Activated T-helper 17 cell treated with anti-CD3 and anti-CD28 coated beads, Interleukin-2, amount 50 U/mL, for 72 hours (primary cell): ENCODE data around the gene C2orf80. TPM values are rescaled to one million over a fixed set of nuclear protein-coding genes. Genes with fewer than 3 reads are reported as not detected.
"Not testable (repeated sequence)": the region's sequence is repeated elsewhere in the genome, so short reads cannot be mapped to it uniquely, and the experiment has no call there.

Source experiments
- ATAC-seq: fragments of 150-1000 bp; cut with Tn5 transposase; replicated peaks from 2 replicates; pipeline ENCODE4 v1.10.0; 2021; ENCODE audit warnings: mild to moderate bottlenecking, moderate library complexity
- H3K27ac Mint-ChIP-seq: one replicate; pipeline ENCODE4 v1.8.0; 2022; ENCODE audit warnings: mixed read lengths
- H3K27me3 Mint-ChIP-seq: one replicate; pipeline ENCODE4 v1.8.0; 2022; ENCODE audit warnings: mixed read lengths
- H3K36me3 Mint-ChIP-seq: one replicate; pipeline ENCODE4 v1.8.0; 2022; ENCODE audit warnings: low read depth, mild to moderate bottlenecking, mixed read lengths
- H3K4me1 Mint-ChIP-seq: one replicate; pipeline ENCODE4 v1.8.0; 2022; ENCODE audit warnings: mixed read lengths
- H3K4me3 Mint-ChIP-seq: one replicate; pipeline ENCODE4 v1.8.0; 2022; ENCODE audit warnings: mild to moderate bottlenecking, mixed read lengths
- H3K9me3 Mint-ChIP-seq: one replicate; pipeline ENCODE4 v1.8.0; 2022; ENCODE audit warnings: mixed read lengths
- total RNA-seq, 2 donors: library from RNA; stranded (reverse); gene quantifications; one replicate each; pipeline ENCODE4 v1.2.3, GENCODE V29; 2022

C2orf80 gene
- total RNA-seq, 2 donors from 2014 or later, result not detected

DNA sequence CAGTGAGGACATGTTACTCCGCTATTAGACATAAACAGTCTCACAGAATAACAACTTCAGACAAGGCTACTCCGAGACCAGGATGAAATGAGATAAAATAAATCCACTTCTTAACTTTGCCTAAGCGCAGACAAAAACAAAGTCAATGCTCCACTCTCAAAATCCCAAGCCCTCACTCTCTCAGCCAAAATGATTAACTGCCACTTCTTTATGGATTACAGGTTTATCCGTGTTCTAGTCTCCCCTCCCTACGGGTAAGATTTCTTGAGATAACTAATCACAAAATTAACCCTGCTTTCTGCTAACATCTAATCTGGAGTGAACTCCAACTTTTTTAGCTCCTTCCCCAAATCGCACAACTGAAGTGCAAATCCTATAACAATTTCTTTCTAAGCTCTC is 59.1 kb downstream of the C2orf80 start:
- no peak overlapping the region for H3K4me3 Mint-ChIP-seq

DNA sequence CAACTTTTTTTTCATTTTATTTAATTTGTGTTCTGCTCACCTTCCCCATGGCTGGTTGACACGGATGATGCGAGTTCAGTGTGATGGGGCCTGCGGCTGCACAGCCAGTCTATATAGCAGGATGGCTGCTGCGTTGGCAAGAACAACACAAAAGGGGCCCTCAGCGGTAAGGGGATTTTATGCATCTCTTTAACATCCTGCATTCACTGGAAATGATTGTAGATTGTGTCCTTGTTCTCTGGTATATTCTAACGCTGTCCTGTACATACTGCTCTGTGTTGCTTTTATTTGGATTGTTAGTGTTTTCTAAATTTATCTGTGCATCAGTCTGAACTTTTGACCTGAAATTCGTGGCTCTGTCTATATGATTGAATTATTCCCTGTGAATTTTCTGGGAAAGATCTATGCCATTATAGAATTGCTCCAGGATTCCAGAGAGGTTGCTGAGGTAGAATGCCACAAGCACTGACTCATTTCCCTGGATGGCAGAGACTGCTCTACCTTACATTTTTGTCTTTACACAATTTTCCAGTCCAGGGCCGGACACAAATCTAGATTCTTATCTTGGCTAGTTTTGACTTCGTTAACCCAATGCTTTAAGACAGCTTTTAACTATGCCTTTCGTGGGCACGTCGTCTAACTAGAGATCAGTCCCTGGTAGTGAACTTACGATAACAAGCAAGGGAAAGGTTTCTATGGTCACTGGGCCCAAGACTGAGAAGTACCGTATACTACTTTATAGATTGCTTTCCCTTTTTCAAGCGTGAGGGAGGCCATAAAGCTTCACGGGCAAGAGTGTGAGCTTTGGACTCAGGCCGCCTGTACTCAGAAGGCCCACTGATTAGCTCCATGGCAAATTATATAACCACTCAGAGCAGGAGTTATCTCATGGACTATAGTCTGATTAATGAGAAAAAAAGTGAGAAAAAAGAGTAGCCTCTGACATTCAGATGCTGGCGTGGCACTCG is 59.8 kb downstream of the C2orf80 start, which contains the start of gene CRYGC:
TSS of gene CRYGC (minus strand) at position 85 of the 968 bp plus-strand sequence. CDS start at position 49, 36 bp downstream.
- no peak for ATAC-seq
- Mint-ChIP-seq H3K4me1 (no peaks in the 10 kb centered on the region), H3K36me3 (no peaks in the 10 kb centered on the region), H3K27ac (no peak within 1 kb of the TSS), H3K27me3 (peaks cover 16% of the 10 kb centered on the region), H3K9me3 (no peaks in the 10 kb centered on the region), H3K4me3 (no peak within 1 kb of the TSS)

More for the DNA sequence above, 59.1 kb downstream of the C2orf80 start:
- no peaks in the 10 kb centered on the region for H3K4me1 Mint-ChIP-seq
- H3K27ac Mint-ChIP-seq, result no peak overlapping the region
- H3K36me3 Mint-ChIP-seq, result no peaks in the 10 kb centered on the region
- no peak for ATAC-seq
- no peaks in the 10 kb centered on the region for H3K9me3 Mint-ChIP-seq
- peaks cover 9% of the 10 kb centered on the region for H3K27me3 Mint-ChIP-seq

DNA sequence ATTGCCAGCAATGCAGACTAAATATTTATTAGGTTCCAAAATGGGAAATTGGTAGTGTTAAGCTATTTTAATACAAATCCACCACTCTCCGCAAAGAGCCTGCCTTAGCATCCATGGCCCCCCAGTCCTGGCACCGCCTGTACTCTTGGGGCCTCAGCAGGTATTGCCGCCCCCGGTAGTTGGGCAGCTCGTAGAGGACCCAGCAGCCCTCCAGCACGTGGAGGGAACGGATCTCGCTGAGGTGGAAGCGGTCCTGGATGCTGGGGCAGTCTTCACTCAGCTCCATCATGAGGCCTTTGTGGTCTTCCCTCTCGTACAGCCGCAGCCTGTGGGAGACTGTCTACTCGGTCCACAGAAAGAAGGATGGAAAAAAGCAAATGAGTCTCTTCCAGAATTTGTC is 61.7 kb downstream of the C2orf80 start:
- no peaks in the 10 kb centered on the region for H3K9me3 Mint-ChIP-seq
- H3K27ac Mint-ChIP-seq, result no peak overlapping the region

DNA sequence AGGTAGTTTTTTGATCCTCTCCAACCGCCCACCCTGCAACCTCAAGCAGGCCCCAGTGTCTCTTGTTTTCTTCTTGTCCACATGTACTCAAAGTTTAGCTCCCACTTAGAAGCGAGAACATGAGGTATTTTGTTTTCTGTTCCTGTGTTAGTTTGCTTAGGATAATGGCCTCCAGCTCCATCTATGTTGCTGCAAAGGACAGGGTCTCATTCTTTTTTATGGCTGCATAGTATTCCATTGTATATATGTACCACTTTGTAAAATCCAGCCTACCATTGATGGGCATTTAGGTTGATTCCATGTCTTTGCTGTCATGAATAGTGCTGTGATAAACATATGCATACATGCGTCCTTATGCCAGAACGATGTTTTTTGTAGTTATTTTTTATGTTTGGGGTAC is 62.7 kb downstream of the C2orf80 start:
- Mint-ChIP-seq H3K36me3 (no peaks in the 10 kb centered on the region), H3K4me3 (no peak overlapping the region), H3K9me3 (no peaks in the 10 kb centered on the region), H3K4me1 (no peaks in the 10 kb centered on the region), H3K27ac (no peak overlapping the region), H3K27me3 (peaks cover 26% of the 10 kb centered on the region)
- no peak for ATAC-seq

More for the DNA sequence above, 61.7 kb downstream of the C2orf80 start:
- H3K4me3 Mint-ChIP-seq, result no peak overlapping the region
- no peaks in the 10 kb centered on the region for H3K4me1 Mint-ChIP-seq
- peaks cover 29% of the 10 kb centered on the region for H3K27me3 Mint-ChIP-seq
- H3K36me3 Mint-ChIP-seq, result no peaks in the 10 kb centered on the region
- no peak for ATAC-seq

GRCh38 chr2:208125251-208125650 is 64.6 kb downstream of the C2orf80 start:
- no peak for ATAC-seq
- Mint-ChIP-seq H3K9me3 (no peaks in the 10 kb centered on the region), H3K36me3 (no peaks in the 10 kb centered on the region), H3K4me3 (no peak overlapping the region), H3K4me1 (no peaks in the 10 kb centered on the region), H3K27ac (no peak overlapping the region), H3K27me3 (peaks cover 26% of the 10 kb centered on the region)

- H3K4me3 Mint-ChIP-seq, H3K27ac Mint-ChIP-seq, H3K9me3 Mint-ChIP-seq, ATAC-seq, H3K36me3 Mint-ChIP-seq, H3K4me1 Mint-ChIP-seq: not testable (repeated sequence)
- peaks cover 26% of the 10 kb centered on the region for H3K27me3 Mint-ChIP-seq
These were observed 65.7 kb downstream of the C2orf80 start, which contains the start of gene CRYGD for GRCh38 chr2:208124013-208124715. CRYGD (minus strand) TSS chr2:208124524; CDS start chr2:208124473, 51 bp downstream.

- Mint-ChIP-seq H3K36me3 (no peaks in the 10 kb centered on the region), H3K4me1 (no peaks in the 10 kb centered on the region), H3K9me3 (no peaks in the 10 kb centered on the region)
These were observed 67.6 kb downstream of the C2orf80 start for GRCh38 chr2:208122248-208122647.

DNA sequence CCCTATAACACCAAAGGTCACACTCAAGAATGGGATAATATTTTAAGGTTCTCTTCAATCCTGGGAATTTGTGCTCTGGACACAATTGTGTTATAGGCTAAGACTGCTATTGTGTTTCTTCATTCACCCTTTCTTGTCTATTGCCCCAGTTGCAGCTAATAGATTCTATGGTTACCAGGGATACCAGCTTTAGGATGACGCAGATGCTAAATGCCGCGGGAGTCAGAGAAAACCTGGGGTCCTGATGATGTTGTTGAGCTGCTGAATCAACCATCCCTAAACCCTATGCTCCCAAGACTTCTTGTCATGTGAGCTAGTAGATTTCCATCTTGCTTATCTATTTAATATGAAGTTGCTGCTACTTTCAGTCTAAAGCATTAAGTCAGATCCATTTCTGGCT is 70.9 kb downstream of the C2orf80 start:
- Mint-ChIP-seq H3K4me3 (no peak overlapping the region), H3K9me3 (no peaks in the 10 kb centered on the region), H3K36me3 (no peaks in the 10 kb centered on the region), H3K27ac (no peak overlapping the region), H3K4me1 (no peaks in the 10 kb centered on the region), H3K27me3 (peaks cover 6% of the 10 kb centered on the region)
- ATAC-seq, result no peak

More at GRCh38 chr2:208122248-208122647, 67.6 kb downstream of the C2orf80 start:
- Mint-ChIP-seq H3K27me3 (peaks cover 26% of the 10 kb centered on the region), H3K4me3 (no peak overlapping the region), H3K27ac (no peak overlapping the region)
- no peak for ATAC-seq

GRCh38 chr2:208117390-208117789 is 72.4 kb downstream of the C2orf80 start:
- not testable (repeated sequence) for H3K4me1 Mint-ChIP-seq, H3K9me3 Mint-ChIP-seq, H3K36me3 Mint-ChIP-seq, H3K27me3 Mint-ChIP-seq, H3K27ac Mint-ChIP-seq, H3K4me3 Mint-ChIP-seq, ATAC-seq

Other genes starting within 250 kb of the C2orf80 start
- gene PLEKHM3, start 164.5 kb downstream of the C2orf80 start, total RNA-seq, result 1 to 10 TPM; 3.2 to 5.3 TPM
- not detected for gene CRYGD, start 65.5 kb downstream of the C2orf80 start, total RNA-seq
- gene CRYGC, start 60.2 kb downstream of the C2orf80 start, total RNA-seq, result not detected
- not detected for gene CRYGB, start 43.9 kb downstream of the C2orf80 start, total RNA-seq
- not detected for gene CRYGA, start 26.4 kb downstream of the C2orf80 start, total RNA-seq
- 10 to 100 TPM; 17.0 to 34.3 TPM for gene IDH1, start 65.0 kb upstream of the C2orf80 start, total RNA-seq
- gene PIKFYVE, start 76.2 kb upstream of the C2orf80 start, total RNA-seq, result 10 to 100 TPM; 20.3 to 23.7 TPM
- under 1 TPM in 1 of 2 donors, not detected in 1; 0.29 TPM for gene PTH2R, start 216.8 kb upstream of the C2orf80 start, total RNA-seq